ENCODE measurements around the gene SEMA3D. TPM values are rescaled to one million over a fixed set of nuclear protein-coding genes. Genes with fewer than 3 reads are reported as not detected.

SEMA3D gene
- total RNA-seq (1 to 10 TPM; 4.1 to 9.3 (median 7.1) TPM), polyA plus RNA-seq (1 to 10 TPM in 2 of 3 donors, under 1 TPM in 1; 0.80 to 5.9 (median 1.5) TPM)
- long read RNA-seq, donor 1: 0 reads
- long read RNA-seq, donor 2: 0 reads
- long read RNA-seq, donor 3: 0 reads
- long read RNA-seq, donor 4, partial matches to known transcripts: 0 of 2 reads
- long read RNA-seq, donor 4, other reads (novel, unspliced or antisense): 2 of 2 reads
- long read RNA-seq, donor 5, partial matches to known transcripts: 1 of 5 reads
- long read RNA-seq, donor 5, other reads (novel, unspliced or antisense): 4 of 5 reads
- long read RNA-seq, donor 6: 0 reads
- long read RNA-seq, donor 7: 0 reads
- long read RNA-seq, donor 8: 0 reads
- long read RNA-seq, donor 9: 0 reads
- long read RNA-seq, donor 10: 0 reads

- Histone ChIP-seq H3K4me1 (replicated peaks in 1 of 2) (no peaks in the 10 kb centered on the region), H3K4me3 (peak within 1 kb of the TSS in 1 of 4 donors; percentile 56), H3K27me3 (peaks cover 11% of the 10 kb centered on the region), H3K27ac (peak within 1 kb of the TSS in 4 of 5 donors; percentile 27 to 82 (median 54)), H3K9me3 (replicated peaks in 1 of 3) (no peaks in the 10 kb centered on the region), H3K36me3 (replicated peaks in 1 of 2) (no peaks in the 10 kb centered on the region)
- WGBS, 4 donors: 0 to 1% (median 0%) methylated on average over 16 to 45 of the region's 45 CpGs
- peak; percentile 36 to 73 (median 61) for TF ChIP-seq CTCF (IDR thresholded peaks at IDR 0.05)
- TF ChIP-seq POLR2A (IDR thresholded peaks at IDR 0.05): peak in 1 of 2 donors; percentile 1
- peak; percentile 58 to 76 (median 73) for DNase-seq
- intact Hi-C loops (cut with DNase I): loop anchor here (10.0 kb wide), 2 partner anchors 142 to 368 kb away; no protein-coding TSS in a partner anchor
Measured at GRCh38 chr7:85186521-85187241, at the start of gene SEMA3D. Gene SEMA3D (minus strand): TSS chr7:85187056. CDS start chr7:85121891, 65,165 bp downstream.

GRCh38 chr7:85234730-85235129, 47.9 kb upstream of the SEMA3D start:
- Histone ChIP-seq H3K36me3 (replicated peaks in 1 of 2) (no peaks in the 10 kb centered on the region), H3K27me3 (no peaks in the 10 kb centered on the region), H3K9me3 (replicated peaks in 1 of 3) (no peaks in the 10 kb centered on the region), H3K27ac (no peak overlapping the region), H3K4me3 (no peak overlapping the region), H3K4me1 (replicated peaks in 1 of 2) (no peaks in the 10 kb centered on the region)
- intact Hi-C loops (cut with DNase I): no loop called here
- WGBS, 4 donors: 75 to 86% (median 80%) methylated on average over 3 of the region's 3 CpGs
- TF ChIP-seq CTCF (IDR thresholded peaks at IDR 0.05): no peak
- no peak for TF ChIP-seq POLR2A (IDR thresholded peaks at IDR 0.05)
- DNase-seq: no peak

GRCh38 chr7:85232068-85232467, 45.2 kb upstream of the SEMA3D start:
- intact Hi-C loops (cut with DNase I): no loop called here
- H3K4me3 ChIP-seq: no peak overlapping the region
- 67 to 84% (median 73%) methylated on average over 2 of the region's 2 CpGs for WGBS, 4 donors
- no peaks in the 10 kb centered on the region for H3K9me3 ChIP-seq (replicated peaks in 1 of 3)
- no peaks in the 10 kb centered on the region for H3K27me3 ChIP-seq
- H3K27ac ChIP-seq: no peak overlapping the region
- no peaks in the 10 kb centered on the region for H3K36me3 ChIP-seq (replicated peaks in 1 of 2)
- no peak for TF ChIP-seq CTCF (IDR thresholded peaks at IDR 0.05)
- no peak for TF ChIP-seq POLR2A (IDR thresholded peaks at IDR 0.05)
- H3K4me1 ChIP-seq (replicated peaks in 1 of 2): no peaks in the 10 kb centered on the region
- DNase-seq: no peak

- no peak overlapping the region for H3K27ac ChIP-seq
- no peak overlapping the region for H3K4me3 ChIP-seq
- H3K27me3 ChIP-seq: no peaks in the 10 kb centered on the region
- intact Hi-C loops (cut with DNase I): no loop called here
- H3K36me3 ChIP-seq (replicated peaks in 1 of 2): no peaks in the 10 kb centered on the region
- WGBS, 4 donors: 70 to 81% (median 77%) methylated on average over 3 of the region's 3 CpGs
- H3K9me3 ChIP-seq (replicated peaks in 1 of 3): no peaks in the 10 kb centered on the region
- TF ChIP-seq CTCF (IDR thresholded peaks at IDR 0.05) (no peak), POLR2A (IDR thresholded peaks at IDR 0.05) (no peak)
- H3K4me1 ChIP-seq (replicated peaks in 1 of 2): no peaks in the 10 kb centered on the region
- no peak for DNase-seq
Measured at GRCh38 chr7:85230623-85231022, 43.8 kb upstream of the SEMA3D start.
